ENCODE data around the gene SLC36A3. TPM values are rescaled to one million over a fixed set of nuclear protein-coding genes. Genes with fewer than 3 reads are reported as not detected.

Gene SLC36A3
- polyA plus RNA-seq, 1 donor: not detected

DNA sequence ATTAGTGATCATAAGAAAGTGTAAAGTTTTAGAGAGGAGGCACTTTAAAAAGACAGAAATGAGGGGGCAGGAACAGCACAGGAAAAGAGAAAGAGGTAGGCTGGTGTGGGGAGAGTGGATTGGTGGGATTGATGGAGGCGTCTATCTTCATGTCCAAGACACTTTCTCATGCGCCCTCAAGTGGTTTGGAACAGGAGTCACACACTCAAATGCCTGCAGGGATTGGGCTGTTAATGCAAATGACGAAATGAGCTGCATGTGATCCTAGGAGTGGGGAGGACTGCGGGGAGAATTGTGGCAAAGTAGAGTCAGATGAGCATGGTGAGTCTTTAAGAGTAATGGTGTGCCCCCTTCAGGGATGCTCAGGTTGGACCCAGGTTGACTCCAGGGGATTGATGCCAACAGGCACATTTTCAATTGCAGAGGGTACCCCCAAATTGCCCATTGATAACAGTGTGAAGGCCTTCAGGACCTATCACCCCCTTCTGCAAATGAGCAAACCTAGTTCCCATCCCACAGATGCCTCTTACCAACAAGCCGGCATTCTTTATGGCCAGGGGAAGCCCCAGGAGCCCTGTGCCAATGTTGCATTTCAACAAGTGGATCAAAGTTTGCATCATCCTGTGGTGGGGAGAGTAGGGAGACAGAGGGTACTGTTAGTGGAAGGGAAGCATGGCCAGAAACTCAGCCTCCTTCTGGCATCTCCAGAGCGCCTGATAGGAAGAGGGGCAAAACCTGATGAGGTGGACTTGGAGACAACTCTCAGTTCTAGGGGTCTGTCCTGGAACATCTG, 5.3 kb downstream of the SLC36A3 start:
- DNase-seq (ENCODE audit: low read depth): no peak

DNA sequence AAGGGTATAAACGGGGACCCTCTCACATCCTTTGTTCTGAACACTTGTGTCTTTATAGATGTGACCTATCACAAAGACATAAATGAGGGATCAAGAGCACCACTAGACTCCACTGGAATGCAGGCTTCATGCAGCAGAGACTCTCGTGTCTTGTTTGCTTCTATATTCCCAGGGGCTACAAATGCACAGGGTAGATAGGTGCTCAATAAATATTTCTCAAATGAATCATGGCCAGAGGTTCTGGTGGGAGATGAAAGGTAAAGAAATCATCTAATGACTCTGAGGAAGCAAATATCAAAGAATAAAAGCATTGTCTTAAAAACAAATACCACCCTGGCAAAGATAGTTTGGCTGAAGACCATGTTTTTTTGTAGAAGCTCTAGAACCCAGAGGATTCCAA, 6.6 kb downstream of the SLC36A3 start:
- DNase-seq (ENCODE audit: low read depth): no peak

DNA sequence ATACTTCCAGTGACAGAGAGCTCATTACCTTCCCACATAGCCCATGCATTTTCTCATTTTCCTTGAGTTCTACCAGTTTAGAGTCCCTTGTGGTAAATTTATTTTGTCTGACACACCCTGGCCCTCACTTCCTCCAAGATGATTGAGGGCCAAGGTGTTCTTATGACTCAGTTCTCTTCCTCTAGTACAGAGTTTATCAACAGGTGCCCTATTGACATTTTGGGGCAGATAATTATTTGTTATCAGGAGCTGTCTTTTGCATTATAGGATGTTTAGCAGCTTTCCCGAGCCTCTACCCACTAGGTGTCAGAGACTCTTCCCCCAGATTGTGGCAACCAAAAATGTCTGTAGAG, 7.1 kb downstream of the SLC36A3 start:
- DNase-seq (ENCODE audit: low read depth): no peak

DNA sequence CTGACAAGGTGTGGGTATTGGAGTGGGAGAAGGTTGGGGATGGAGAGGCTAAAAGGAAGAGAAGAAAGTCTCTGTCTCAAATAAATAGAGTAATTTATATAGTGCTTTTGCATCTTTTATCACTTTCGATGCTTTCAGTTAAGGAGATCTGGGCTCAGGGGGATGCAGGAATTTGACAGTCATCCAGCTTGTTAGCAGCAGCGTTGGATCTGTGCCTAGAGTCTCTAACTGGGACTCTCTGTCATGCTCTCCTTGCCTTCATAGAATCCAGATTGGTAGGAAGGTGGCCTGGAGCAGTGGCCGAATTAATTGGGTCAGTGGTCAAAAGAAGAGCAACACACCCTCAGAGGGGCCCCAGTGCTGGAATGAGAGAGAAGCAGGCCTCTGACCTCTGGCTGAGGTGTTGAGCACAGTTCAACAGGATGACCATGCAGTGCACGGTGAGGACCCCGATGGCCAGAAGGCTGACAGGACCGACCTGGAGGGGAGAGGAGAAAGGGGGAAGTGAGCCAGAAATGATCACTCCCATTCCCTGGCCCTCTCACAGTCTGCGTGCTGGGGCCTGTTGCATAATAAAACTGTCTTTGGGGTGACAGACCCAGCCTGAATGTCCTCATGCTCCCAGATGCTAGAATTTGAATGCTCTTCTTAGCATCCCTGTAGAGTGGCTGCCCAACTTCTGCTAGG, 7.6 kb downstream of the SLC36A3 start:
- DNase-seq (ENCODE audit: low read depth): peak; percentile 24

DNA sequence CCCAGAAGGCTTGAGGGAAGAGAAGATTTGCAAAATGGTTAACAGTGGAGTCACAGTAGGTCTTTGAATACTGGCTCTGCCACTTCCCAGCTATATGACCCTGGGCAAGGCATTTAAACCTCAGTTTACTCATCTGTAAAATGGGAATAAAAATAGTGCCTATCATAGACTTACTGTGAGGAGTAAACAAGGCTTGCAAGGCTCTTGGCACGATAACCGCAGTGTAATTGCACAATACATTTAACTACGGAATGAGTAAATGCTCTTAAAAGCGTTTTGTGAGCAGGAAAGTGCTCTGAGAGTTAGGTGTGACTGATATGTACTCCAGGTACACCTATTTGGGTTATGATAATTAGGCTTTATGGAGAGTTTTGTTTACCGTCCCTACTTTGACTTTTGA, 8.4 kb downstream of the SLC36A3 start:
- DNase-seq (ENCODE audit: low read depth): no peak

DNA sequence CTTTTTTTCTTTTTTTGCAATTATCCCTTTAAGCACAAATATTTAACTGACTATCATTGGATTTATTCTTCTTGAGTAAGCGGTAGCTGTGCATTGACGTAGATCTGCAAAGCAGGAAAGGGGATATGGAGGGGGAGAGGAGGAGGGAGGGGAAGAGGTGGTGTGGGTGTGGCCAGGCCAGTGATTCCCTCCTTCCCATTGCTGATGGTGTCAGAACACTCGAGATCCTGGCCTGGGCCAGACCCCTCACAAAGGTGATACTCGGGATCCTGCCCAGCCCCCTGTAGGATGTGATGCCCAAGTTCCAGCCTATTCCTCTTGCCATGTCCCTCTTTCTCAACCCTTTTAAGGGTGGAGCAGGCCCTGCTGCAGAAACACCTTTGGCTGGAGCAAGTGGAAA, 9.9 kb downstream of the SLC36A3 start:
- no peak for DNase-seq (ENCODE audit: low read depth)

DNA sequence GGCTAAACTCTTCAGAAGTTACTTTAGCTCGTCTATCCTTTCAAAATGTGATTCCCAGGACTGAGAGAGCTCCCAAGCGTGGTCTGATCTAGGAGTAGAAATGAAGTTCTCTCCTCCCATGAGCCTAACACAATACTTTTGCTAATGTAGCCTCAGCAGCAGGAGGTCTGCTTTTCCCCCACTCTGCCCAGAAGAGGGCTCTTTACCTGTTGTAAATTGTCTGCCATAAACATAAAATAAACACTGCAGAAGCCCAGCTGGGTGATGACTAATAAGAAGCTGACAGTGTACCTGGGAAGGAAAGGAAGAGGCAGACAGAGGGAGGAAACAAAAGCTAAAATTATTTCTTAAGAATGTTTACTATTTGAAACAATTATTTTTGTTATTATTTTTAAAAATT, 15.4 kb downstream of the SLC36A3 start:
- no peak for DNase-seq (ENCODE audit: low read depth)

DNA sequence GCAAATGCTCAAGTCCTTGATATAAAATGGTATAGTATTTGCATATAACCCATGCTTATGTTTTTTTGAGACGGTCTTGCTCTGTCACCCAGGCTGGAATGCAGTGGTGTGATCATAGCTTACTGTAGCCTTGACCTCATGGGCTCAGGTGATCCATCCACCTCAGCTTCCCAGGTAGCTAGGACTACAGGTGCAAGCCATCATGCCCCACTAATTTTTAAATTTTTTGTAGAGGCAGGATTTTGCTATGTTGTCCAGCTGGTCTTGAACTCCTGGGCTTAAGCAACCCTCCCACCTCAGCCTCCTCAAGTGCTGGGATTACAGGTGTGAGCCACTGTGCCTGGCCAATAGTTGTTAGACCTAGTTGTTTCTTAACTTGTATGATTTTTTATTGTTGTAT, 17.3 kb downstream of the SLC36A3 start:
- DNase-seq (ENCODE audit: low read depth): no peak

DNA sequence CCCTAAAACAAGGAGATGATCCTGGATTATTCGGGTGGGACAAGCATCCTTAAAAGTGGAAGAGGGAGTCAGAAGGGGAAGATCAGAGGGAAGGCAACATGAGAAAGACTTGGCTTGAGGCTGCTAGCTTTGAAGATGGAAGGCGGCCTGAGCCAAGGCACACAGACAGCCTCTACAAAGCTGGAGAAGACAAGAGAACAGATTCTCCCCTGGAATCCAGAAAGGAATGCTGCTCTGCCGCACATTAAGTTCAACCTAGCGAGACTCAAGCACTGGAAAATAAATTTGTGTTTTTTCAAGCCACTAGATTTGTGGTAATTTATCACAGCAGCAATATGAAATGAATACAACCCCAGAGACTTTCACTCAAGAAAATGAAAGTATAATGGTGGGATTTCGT, 17.9 kb downstream of the SLC36A3 start:
- DNase-seq (ENCODE audit: low read depth): no peak

DNA sequence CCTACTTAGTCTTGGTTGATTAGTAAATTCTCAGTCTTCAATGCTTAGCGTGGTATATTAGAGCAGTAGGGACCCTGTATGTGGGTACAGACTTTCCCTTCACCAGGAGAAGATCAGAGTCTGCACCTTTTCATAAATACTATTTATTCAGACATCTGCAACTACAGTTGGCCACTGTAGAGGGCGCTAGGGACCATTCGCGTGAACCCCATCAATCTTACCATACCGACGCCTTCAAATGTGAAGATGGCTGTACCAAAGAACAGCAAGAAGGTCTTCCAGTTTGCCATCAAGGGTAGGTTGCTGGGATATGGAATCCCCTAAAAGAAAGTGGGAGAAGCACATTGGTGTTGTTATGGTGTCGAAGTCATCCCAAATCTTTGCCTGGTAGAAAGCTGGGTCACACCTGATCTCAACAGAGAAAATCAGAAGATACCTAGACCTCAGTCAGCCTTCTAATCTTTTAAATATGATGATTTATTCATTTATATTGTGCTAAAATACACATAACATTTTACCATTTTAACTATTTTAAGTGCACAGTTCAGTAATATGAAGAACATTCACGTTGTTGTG, 19.1 kb downstream of the SLC36A3 start:
- no peak for DNase-seq (ENCODE audit: low read depth)

DNA sequence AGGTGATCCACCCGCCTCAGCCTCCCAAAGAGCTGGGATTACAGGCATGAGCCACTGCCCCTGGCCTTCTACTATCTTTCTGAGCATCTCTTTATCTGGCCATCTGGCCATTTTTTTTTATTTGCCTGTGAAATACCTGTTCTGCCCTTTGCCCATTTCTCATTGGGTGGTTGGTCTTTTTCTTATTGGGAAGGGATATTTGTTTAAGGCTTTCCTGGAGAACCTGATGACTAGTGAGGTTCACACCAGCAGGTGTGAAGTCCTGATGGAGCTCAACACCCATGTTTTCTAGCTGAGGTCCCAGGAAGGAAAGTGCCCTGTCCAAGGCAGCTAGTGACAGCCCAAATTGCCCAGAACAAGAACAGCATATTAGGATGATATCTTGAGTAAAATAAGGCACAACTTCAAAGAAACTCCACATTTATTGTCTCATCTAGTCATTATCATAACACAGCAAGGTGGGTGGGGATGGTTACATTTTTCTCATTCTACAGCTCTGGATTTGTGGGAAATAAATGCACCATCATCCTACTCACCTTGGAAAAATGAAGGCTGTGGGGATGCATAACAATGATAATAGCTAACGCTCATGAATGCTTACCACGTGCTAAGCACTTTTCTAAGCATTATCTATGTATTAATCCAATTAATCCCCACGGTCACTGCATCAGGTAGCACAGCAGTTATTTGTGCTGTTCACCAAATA, 20.3 kb downstream of the SLC36A3 start:
- DNase-seq (ENCODE audit: low read depth): no peak

DNA sequence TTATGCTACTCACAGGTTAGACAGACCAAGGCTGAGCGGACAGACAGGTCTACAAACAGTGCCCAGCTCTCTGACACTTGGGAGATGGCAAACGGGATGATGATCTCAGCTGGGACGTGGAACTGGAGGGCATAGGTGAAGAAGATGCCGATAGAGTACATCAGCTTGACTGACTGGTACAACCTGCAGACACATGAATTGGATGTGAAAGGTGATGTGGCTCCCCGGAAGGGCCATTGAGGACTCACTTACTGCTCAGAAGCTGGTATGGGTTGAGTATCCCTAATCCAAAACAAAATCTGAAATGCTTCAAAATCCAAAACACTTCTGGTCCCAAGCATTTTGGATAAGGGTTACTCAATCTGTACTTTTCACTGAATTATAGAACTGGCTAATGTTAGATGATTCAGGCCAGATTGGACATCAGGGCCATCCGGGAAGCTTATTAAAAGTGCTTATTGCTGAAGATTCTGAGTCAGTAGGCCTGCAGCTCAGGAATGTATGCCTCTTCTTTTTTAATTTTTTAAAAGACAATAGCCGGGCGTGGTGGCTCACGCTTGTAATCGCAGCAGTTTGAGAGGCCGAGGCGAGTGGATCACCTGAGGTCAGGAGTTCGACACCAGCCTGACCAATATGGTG, 22.4 kb downstream of the SLC36A3 start:
- no peak for DNase-seq (ENCODE audit: low read depth)

DNA sequence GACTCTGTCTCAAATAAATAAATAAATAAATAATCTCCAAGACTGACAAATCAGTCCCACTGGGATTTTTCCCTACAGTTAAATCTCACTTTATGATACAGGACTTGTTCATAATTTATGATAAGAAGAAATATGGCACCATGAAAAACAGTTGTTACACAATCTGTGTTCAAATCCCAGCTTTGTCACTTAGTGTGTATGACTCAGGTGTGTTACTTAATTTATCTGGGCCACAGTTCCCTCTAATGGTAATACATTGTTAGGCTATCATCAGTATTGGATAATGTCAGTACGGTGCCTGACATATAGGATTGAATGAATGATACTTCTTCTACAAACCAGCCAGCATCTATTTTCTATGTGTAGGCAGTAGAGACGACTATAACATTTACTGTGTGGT, 23.1 kb downstream of the SLC36A3 start:
- DNase-seq (ENCODE audit: low read depth): no peak

DNA sequence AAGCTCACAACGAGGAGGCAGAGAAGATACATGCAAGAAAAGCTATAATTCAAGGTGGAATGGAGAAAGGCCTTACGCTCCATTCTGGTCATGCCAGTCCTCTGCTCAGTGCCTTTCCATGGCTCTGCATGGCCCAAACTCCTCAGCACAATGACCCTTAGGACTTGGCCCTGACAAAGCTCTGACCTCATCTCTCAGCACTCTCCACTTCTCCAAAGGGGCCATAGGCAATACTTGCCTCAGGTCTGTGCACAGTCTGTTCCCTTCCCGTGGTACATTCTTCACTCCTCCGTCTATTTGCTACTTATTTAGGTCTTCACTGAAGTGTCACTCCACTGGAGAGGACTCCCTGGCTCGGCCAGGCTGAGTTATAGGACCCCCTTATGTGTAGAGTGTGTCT, 24.7 kb downstream of the SLC36A3 start:
- no peak for DNase-seq (ENCODE audit: low read depth)

DNA sequence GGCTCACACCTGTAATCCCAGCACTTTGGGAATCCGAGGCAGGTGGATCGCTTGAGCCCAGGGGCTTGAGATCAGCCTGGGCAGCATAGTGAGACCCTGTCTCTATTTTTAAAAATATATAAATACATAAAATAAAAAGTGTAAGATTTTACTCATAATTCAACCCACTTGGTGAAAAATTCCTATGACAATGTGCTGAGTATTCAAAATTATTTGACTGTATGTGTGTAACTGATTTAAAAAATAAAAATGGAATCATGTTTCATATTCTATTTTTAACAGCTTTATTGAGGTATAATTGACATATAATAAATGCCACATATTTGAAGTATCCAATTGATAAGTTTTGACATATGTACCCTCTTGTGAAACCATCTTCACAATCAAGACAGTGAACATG, 27.8 kb downstream of the SLC36A3 start:
- DNase-seq (ENCODE audit: low read depth): no peak

DNA sequence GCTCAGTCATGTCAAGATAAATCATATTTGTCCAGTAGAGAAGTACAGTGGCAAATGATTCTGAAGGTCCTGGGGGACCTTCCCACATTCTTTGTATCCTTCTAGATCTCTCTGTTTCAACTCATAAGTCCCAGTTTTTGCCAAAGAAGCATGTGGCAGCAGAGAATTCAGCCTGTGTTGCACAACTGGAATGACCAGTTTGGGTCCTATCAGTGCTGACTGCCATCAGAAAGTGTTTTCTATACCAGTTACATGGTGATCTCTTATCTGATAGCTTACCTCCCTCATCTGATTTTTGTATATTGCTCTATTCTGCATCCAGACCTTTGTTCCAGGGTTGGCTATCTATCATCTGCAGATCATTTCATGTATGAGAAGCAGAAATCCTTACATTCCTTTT, 28.9 kb downstream of the SLC36A3 start:
- DNase-seq (ENCODE audit: low read depth): no peak

DNA sequence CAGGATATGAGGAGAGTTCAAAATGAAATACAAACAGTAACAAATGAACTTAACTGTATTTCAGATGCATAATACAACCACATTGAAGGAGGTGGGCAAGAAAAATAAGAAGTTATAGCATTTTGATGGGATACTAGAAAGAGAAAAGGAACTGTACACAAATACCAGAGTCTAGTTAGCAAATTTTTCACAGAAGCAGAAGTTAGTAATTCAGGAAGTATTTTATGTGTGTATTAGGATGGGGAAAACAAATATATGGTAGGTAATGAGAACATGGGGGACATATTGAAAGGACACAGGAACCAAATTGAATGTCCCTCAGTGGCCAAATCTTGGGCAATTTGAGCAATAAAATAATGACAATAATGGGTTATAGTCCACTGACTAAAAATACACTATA, 32.2 kb downstream of the SLC36A3 start:
- DNase-seq (ENCODE audit: low read depth): no peak

DNA sequence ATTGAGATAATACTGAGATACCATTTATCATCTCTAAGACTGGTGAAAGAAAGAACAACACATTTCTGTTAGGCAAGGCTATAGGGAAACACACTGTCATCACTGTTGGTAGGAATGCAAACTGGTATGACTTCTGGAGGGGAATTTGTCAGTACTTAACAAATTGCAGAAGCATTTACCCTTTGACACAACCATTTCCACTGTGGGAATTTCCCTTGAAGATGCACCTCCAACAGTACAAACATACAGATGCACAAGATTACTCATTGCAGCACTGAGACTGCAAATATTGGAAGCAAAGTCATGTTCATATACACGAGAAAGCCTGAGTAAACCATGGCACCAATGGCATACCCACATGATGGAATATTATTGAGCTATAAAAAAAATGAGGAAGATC, 33.0 kb downstream of the SLC36A3 start:
- no peak for DNase-seq (ENCODE audit: low read depth)

DNA sequence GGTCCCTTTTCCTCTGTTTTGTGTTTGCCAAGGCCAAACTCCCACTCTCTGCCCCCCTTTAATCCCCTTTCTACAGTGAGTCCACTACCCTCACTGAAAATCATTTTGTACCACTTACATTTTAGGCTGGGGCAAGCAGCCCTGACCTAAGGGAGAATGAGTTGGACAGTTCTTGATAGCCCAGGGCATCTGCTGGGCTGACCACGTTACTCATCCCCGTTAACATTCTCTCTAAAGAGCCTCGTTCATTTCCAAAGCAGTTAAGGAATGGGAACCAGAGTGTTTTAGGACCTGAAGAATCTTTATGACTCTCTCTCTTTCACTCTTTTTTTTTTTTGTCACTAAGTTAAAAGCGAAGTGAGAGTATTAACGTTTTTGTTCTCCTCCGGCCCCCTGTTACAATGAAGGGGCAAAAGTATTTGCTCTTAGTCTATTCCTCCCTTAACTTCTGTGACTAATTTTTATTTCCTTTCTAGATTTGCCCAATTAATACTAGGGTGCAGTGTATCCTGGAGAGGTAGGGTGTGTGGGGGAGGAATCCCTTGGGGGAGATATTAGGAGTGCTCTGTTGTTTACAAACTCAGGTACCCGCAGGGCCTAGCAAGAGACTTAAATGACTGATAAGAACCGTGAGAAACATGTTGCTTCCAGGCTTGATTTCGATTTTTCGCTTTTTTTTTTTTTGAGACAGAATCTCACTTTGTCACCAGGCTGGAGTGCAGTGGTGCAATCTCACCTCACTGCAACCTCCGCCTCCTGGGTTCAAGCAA, 35.9 kb downstream of the SLC36A3 start:
- no peak for DNase-seq (ENCODE audit: low read depth)

DNA sequence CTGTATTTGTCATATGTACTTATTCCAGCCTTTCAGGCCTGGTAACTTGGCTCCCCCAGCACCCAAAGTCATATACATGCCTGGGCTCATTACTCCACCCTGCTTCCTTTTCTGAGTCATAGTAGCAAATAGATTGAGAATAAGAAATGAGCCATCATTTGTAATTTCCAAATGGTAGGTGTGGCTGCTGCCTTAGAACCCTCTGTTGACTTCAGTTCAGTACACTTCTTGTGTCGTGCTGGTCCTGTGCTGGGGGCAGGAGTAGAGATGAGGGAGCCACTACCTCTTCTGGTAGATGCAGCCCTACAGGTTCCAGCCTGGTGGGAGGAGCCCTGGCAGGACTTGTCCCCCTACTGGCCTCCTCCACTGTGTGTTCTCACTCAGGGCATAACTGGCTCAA, 39.5 kb downstream of the SLC36A3 start:
- no peak for DNase-seq (ENCODE audit: low read depth)

DNA sequence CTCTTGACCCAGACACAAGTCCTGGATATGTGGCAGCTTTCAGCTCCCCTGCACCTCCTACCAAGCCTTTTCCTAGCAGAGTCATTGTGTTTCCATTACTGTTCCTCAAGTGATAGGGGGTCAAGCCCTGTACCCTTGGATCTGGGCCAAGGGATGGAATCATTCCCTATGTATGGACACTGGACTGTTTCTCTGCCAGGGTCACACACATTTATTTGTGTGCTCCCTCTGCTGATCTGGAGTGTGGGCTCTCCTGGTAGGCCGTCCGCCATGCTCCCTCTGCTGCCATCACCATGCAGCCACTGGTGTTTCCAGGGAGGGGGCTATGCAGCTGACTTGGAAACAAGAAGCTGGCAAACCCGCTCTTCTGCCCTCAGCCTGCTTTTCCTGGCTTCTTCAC, 41.0 kb downstream of the SLC36A3 start:
- no peak for DNase-seq (ENCODE audit: low read depth)

Measured in forelimb muscle (tissue), 1 donor.